ENCODE results near the gene BNIPL. TPM values are rescaled to one million over a fixed set of nuclear protein-coding genes. Genes with fewer than 3 reads are reported as not detected.

BNIPL gene
- total and polyA plus RNA-seq, 2 of the 13 experiments (the other 11 are each of a cell fraction or from before 2014, with no cell fraction given), result 0.40 to 1.1 TPM

DNA sequence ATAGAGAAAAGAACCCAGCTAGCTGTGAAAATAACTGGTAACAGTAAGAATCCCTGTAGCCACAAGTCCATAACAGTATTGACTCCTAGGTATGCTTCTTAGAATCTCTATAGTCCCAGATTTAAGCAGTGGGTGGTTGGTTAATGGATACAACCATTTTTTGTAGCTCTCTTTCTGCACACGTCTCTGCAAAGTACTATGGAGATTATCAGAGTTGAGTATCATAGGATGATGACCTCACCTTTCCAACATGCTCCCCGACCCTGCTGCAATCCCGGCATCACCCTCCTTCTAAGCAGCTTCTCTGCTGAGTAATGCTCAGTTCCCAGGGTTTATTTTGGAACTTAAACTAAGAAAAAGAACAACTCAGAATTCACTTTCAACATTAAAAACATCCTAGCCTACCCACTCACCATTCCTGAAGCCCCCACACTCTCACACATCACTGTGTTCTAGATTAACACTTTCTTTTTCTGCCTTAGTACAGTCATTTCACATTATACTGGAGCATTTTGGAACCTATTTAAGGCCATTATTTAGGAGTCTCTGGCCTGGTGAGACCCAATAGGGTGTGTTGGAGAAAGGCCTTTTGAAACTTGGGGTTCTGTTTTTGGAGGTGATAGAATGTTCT, 26.5 kb downstream of the BNIPL start:
- WGBS (ENCODE audit: low lambda C conversion rate), result 15% methylated on average over 3 of the region's 3 CpGs
- DNase-seq (ENCODE audit: low spot score) (no peak), FAIRE-seq (no peak), ATAC-seq (no peak)
- no peak overlapping the region for H3K27ac ChIP-seq (ENCODE audit: extremely low read length, insufficient read depth, low read length)
- no peak overlapping the region for H3K9ac ChIP-seq (ENCODE audit: insufficient read depth, low read depth, low read length)
- CTCF ChIA-PET (ENCODE audit: low intra/inter-chr PET ratio, low total read pairs), result no interaction called here
- no peaks in the 10 kb centered on the region for H3K9me3 ChIP-seq (ENCODE audit: low read length)
- H3K4me2 ChIP-seq (ENCODE audit: low read depth, low read length), result no peak overlapping the region
- no peak overlapping the region for H2AFZ ChIP-seq (ENCODE audit: low read length)
- no peak overlapping the region for H3K4me3 ChIP-seq (replicated peaks in 1 of 3; ENCODE audit: insufficient read depth in 1 of 3, low read depth in 2 of 3, low read length in 3 of 3)
- H3K79me2 ChIP-seq (ENCODE audit: insufficient read depth, low read length), result peaks cover 12% of the 10 kb centered on the region
- no peaks in the 10 kb centered on the region for H3K36me3 ChIP-seq (replicated peaks in 1 of 2; ENCODE audit: control insufficient read depth in 1 of 2, insufficient read depth in 2 of 2, low read length in 2 of 2)
- 0 out of 5 replicates have a peak, but pooled peaks cover 0 to 3% of the 10 kb centered on the region in 2 experiments for H3K27me3 ChIP-seq (ENCODE audit: control insufficient read depth in 1 of 2, insufficient read depth in 2 of 2, low read length in 2 of 2)
- in situ Hi-C loops (cut with HindIII; ENCODE audit: extremely low pct_ligation_motif_present, low pct_unique_long_range_greater_than_20kb), result no loop called here
- TF ChIP-seq PAF1 (CRISPR knock-in tag; IDR thresholded peaks at IDR 0.05), result no peak
- TF ChIP-seq ATF7 (IDR thresholded peaks at IDR 0.05), result peak; percentile 48
- no peak for TF ChIP-seq ATF7 (CRISPR knock-in tag; IDR thresholded peaks at IDR 0.05)
- H4K20me1 ChIP-seq (ENCODE audit: insufficient read depth, low read length), result no peaks in the 10 kb centered on the region
- BruUV-seq (replicated peaks), result no TSS peak
- peaks cover 20% of the 10 kb centered on the region for H3K4me1 ChIP-seq (ENCODE audit: insufficient read depth, low read length)
- POLR2A ChIA-PET, result no interaction called here
- intact Hi-C loops (cut with micrococcal nuclease; ENCODE audit: unreplicated experiment), result no loop called here

DNA sequence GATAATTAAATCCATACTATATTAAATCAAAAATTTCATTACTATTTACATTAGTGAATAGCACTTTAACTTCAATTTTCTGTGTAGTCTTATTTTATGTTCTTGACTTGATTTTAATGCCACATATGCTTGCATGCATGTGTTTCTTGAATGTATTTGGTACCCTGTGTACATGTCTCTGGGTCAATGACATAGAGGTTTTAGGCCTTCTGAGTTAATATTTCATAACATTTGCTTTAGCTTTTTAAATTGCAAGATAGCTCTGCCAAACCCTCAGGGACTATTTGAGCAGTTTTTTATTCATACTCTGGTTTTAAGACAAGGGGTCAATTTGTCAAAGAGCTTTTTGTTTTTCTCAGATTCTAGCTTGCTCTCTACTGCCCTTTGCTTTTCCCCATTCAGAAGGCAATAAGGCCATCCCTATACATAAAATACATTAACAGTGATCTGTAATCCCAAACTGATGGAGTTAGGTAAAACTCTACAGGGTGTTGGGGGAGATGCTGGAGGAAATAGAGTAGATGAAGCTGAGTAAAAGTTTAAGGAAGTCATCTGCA, 28.8 kb downstream of the BNIPL start:
- DNase-seq (ENCODE audit: low spot score) (no peak), ATAC-seq (no peak), FAIRE-seq (no peak)
- no peaks in the 10 kb centered on the region for H3K36me3 ChIP-seq (replicated peaks in 1 of 2; ENCODE audit: control insufficient read depth in 1 of 2, insufficient read depth in 2 of 2, low read length in 2 of 2)
- no peak overlapping the region for H2AFZ ChIP-seq (ENCODE audit: low read length)
- ChIA-PET POLR2A (no interaction called here), CTCF (ENCODE audit: low intra/inter-chr PET ratio, low total read pairs) (no interaction called here)
- in situ Hi-C loops (cut with HindIII; ENCODE audit: extremely low pct_ligation_motif_present, low pct_unique_long_range_greater_than_20kb), result no loop called here
- no peak overlapping the region for H3K9ac ChIP-seq (ENCODE audit: insufficient read depth, low read depth, low read length)
- no peak overlapping the region for H3K4me3 ChIP-seq (replicated peaks in 1 of 3; ENCODE audit: insufficient read depth in 1 of 3, low read depth in 2 of 3, low read length in 3 of 3)
- TF ChIP-seq ZNF747 (CRISPR knock-in tag; IDR thresholded peaks at IDR 0.05; ENCODE audit: borderline replicate concordance) (no peak), ZNF780A (CRISPR knock-in tag; IDR thresholded peaks at IDR 0.05) (no peak), SNAI1 (CRISPR knock-in tag; IDR thresholded peaks at IDR 0.05; ENCODE audit: borderline replicate concordance) (no peak), ELF3 (CRISPR knock-in tag; IDR thresholded peaks at IDR 0.05) (no peak), ZBTB42 (CRISPR knock-in tag; IDR thresholded peaks at IDR 0.05) (no peak), ZNF629 (CRISPR knock-in tag; conservative IDR thresholded peaks at IDR 0.05) (no peak), ZNF816 (CRISPR knock-in tag; IDR thresholded peaks at IDR 0.05; ENCODE audit: borderline replicate concordance) (no peak)
- TF ChIP-seq, protein P1, sequence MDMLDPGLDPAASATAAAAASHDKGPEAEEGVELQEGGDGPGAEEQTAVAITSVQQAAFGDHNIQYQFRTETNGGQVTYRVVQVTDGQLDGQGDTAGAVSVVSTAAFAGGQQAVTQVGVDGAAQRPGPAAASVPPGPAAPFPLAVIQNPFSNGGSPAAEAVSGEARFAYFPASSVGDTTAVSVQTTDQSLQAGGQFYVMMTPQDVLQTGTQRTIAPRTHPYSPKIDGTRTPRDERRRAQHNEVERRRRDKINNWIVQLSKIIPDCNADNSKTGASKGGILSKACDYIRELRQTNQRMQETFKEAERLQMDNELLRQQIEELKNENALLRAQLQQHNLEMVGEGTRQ (IDR thresholded peaks at IDR 0.05; ENCODE audit: low read depth, low read length), result no peak
- TF ChIP-seq, protein P1 (CRISPR knock-in tag; IDR thresholded peaks at IDR 0.05; ENCODE audit: borderline replicate concordance), result no peak
- no peaks in the 10 kb centered on the region for H3K79me2 ChIP-seq (ENCODE audit: insufficient read depth, low read length)
- H4K20me1 ChIP-seq (ENCODE audit: insufficient read depth, low read length), result no peaks in the 10 kb centered on the region
- no peak overlapping the region for H3K27ac ChIP-seq (ENCODE audit: extremely low read length, insufficient read depth, low read length)
- intact Hi-C loops (cut with micrococcal nuclease; ENCODE audit: unreplicated experiment), result no loop called here
- no peaks in the 10 kb centered on the region for H3K9me3 ChIP-seq (ENCODE audit: low read length)
- 0 out of 5 replicates have a peak, but pooled peaks cover 0 to 3% of the 10 kb centered on the region in 2 experiments for H3K27me3 ChIP-seq (ENCODE audit: control insufficient read depth in 1 of 2, insufficient read depth in 2 of 2, low read length in 2 of 2)
- peaks cover 8% of the 10 kb centered on the region for H3K4me1 ChIP-seq (ENCODE audit: insufficient read depth, low read length)
- no peak overlapping the region for H3K4me2 ChIP-seq (ENCODE audit: low read depth, low read length)
- BruUV-seq (replicated peaks), result no TSS peak
